HG03066 (cell line): Measurements from ENCODE around the gene HPCA.

Experiments
- ATAC-seq: cut with Tn5 transposase; IDR thresholded peaks from one replicate; pipeline ENCODE4 v1.9.1; 2021; ENCODE audit warnings: low read depth; ENCODE audit not compliant: unreplicated experiment

HPCA gene

GRCh38 chr1:32870615-32871363 lies 15.5 kb upstream of the HPCA start, which contains the start of gene FNDC5:
Gene FNDC5 (minus strand): TSS chr1:32870912.
- no peak for ATAC-seq

GRCh38 chr1:32871364-32872191 lies 14.7 kb upstream of the HPCA start:
- no peak for ATAC-seq

GRCh38 chr1:32872192-32872460 lies 14.2 kb upstream of the HPCA start:
- no peak for ATAC-seq

GRCh38 chr1:32873484-32873883 lies 12.8 kb upstream of the HPCA start:
- ATAC-seq, result no peak

DNA sequence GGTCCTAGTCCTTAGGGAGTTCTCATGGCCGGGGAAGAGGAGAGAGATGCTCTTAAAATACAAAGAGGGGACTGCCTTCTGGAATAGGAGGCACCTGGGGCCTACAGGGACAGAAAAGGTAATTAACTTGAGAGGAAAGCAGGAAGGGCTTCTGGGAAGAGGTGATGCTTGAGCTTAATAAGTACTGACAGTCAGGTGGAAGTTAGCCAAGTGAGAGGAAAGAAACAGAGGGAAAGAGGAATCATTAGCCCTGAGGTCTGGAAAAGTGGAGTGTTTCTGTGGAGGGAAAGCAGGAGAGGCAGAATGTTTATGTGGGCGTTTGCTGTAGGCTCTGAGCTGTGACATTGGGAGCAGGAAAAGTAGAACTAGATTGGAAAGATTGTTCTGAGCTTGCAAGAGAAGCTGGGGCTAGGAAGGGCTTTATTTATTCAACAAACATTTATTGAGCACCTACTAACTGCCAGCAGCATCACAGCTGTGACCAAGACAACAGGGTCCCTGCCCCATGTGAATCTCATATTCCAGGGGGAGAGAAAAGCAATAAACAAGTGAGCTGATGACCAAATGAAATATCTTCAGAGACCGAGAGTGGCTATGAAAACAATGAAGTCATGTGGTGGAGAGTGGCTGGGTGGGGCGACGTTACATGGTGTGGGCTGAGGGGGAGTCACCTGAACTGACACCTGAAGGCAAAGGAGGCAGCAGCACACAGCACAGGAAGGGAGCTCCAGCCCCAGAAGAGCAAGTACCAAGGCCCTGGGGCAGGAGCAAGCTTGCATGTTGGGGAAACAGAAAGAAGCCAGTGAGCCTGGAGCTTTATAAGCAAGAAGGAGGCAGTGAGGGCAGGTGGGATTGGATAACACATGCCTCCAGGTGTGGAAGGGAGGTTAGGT lies 11.2 kb upstream of the HPCA start:
- ATAC-seq, result no peak

GRCh38 chr1:32876341-32877210 lies 9.7 kb upstream of the HPCA start:
- ATAC-seq, result no peak

DNA sequence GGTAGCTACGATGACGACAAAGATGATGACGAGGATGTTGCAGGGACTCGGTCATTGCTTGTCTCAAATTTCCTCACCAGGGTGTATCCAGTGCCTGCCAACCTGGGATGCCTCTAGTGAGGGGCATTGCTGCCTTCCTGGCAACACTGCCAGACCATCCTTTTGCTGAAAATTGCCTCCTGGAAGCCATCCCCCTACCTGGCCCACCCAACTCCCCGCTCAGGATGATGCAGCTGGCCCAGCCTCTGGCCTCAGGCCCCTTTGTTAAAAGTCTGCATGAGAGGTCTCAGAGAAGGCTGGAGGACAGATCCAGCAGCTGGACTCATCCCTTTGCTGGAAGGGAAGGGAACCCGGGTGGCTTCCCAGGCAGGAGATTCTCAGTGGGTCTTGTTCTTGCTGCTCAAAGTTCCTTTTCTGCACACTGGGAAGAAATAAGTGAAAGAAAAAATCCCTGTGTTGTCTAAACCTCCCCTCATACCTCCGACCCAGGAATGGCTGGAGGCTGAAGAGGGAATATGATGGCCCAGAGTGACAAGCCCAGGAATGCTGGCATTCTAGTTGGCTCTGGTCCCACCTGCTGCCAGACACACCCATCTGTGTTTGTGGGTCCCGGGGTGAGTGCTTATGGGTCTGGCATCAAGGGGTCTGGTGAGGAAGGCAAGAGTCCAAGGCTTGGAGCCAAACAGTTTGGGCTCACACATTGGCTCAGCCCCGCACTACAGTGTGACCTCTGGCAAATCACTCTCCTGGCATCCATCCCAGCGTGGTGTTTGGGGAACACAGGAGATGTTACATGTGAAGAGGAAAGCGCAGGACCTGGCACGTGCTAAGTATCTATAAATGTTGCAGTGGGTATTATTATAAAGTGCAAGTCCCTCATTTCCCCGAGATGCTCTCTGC lies 8.8 kb upstream of the HPCA start:
- no peak for ATAC-seq

GRCh38 chr1:32878183-32878582 lies 8.1 kb upstream of the HPCA start:
- ATAC-seq, result no peak

DNA sequence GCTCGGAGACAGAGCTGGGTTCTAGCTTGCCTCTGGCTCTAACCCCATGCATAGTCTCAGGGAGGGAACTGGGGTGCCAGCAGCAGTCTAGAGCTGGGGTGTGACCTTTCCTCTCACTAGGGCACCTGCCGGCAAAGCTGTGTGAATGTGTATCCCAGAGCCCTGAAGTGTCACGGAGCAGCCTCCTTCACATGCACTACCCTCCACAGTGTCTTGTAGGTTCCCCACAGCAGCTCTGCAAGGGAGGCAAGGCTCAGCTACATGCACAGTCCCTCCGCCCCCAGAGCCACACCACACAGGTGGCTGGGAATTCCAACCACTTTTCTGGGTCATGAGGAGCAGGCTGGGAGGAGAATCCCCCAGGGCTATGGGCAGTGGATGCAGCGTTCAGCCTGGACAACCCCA lies 7.7 kb upstream of the HPCA start:
- no peak for ATAC-seq

- ATAC-seq, result no peak
Measured at GRCh38 chr1:32881291-32881690, 5.0 kb upstream of the HPCA start.

DNA sequence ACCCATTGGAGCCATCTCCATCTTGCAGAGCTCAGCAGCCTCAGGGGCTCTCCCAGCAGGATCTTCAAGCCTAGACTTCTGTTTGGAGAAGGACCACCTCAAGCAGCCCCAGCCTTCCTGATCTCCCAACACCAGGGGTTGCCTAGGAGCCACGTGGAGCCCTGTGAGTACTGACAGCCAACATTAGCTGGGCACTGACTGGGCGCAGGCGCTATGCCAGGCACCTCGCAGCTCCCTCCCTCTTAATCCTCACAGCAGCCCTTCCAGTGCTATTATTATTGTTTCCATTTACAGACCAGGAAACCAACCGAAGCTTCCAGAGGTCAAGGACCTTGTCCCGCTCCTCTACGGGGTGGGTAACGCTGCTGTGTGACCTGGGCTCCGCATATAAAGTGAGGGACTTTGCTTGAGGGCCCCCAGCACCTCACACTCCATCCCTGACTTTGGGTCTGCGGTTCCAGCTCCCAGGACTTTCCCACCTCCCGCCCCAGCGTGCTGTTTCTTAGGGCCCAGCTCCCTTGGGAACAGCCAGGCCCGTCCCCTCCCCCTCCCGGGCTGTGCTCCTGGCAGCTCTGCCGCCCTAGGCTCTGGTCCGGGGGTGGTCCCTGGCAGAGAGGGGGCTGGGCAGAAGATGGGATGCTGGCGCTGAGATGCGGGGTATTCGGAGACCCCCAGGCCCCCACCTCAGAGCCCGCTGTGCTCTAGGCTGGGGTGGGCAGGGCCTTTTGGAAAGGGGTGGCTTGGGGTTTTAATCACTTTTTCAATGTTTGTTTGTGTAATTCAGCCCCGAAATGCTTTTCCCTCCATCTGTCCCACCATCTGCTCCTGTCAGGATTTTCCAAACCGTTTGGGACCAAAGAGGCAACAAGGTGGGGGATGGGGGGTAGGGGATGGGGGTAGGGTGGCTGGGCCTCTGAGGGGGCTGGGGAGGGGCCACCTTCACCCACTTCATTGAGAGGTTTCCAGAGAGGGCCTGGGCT lies 4.1 kb upstream of the HPCA start:
- ATAC-seq, result no peak

GRCh38 chr1:32883338-32884031 lies 2.8 kb upstream of the HPCA start:
- no peak for ATAC-seq

DNA sequence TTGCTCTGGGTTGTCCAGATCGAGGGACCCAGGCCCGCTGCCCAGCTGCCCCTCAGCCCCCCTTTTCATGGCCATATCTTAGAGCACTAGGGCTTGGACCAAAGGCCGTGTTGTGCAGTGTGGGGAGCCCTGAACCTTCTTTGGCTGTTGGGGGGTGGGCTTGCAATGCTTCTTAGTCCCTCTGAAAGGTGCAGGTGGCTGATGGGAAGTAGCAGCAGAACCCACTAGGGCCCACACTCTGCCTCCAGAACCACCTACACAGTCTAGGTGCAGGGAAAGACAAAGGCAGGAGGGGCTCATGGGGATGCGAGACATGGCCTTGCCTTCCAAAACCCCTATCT lies 2.3 kb upstream of the HPCA start:
- ATAC-seq, result no peak

DNA sequence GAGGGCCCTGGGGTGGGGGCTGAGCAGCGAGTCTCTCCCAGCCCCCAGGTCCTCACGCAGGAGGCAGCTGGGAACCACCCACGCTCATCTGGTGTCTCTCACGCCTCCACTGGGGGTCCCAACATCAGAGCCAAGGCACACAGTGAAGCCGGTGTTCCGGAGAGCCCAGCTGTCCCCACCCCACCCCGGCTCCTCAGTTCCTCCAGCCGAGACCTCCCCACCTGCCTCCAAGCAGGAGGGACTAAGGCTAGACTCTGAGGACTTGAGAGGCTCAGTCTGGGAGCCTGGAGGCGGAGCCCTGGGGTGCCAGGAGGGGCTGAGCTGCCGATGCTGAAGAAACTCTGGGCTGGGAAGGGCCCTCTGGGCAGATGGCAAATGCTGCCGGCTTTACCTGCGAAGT lies 1.6 kb upstream of the HPCA start:
- no peak for ATAC-seq

GRCh38 chr1:32885676-32886003 lies 651 bp upstream of the HPCA start:
- ATAC-seq, result no peak

DNA sequence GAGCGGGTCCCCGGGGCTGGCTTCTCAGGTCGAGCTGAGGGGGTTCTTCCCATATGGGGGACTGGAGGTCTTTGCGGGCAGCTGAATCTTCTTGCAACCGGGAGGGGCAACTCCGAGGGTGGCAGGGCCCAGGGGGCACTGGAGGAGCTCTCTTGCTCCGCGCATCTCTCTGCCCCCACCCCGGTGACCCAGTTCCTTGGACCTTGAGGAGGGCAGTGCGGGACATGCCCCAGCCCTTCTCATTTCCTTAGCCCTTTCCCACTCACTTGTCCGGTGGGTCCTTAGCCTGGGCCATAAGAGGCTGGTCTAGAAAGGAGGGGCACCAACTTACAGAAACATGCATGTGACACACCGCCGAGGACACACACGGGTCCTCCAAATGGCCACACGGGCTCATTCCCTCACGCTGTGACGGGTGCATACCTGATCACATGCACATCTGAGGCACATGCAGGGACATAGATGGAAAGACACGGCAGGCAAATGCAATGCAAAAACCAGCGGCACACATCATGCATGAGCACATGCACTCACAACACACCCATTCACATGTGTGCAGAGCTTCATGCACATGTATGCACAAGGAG lies 630 bp downstream of the HPCA start:
- no peak for ATAC-seq

DNA sequence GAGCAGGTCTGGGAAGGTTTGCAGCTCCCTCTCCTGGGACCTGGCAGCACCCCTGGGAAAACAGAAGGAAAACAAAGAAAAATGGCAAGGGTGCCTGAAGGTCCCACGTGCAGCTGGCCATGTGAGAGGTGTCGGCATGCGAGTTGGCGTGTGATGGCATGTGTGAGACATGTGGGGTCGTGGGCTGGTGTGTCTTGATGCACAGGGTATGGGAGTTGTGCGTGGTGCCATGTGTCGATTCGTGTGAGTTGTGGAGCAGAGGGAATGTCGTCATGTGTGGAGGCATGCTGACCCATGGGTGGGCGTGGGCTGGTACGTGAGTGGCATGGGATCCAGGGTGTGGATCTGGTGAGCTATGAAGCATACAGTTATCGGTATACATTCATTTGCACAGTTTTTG lies 1.3 kb downstream of the HPCA start:
- no peak for ATAC-seq
